GM23248 (cell line): Measurements from ENCODE around the gene TAS2R30.

Experiments
- EZH2 ChIP-seq: fragments of 200-600 bp; sonication (generic); IDR thresholded peaks from 2 replicates; pipeline ENCODE4 v1.6.1; 2018; ENCODE audit warnings: antibody characterized with exemption, mild to moderate bottlenecking; ENCODE audit not compliant: insufficient read depth, poor library complexity, severe bottlenecking
- EZH2phosphoT487 ChIP-seq: fragments of 200-600 bp; sonication (generic); IDR thresholded peaks from 2 replicates; pipeline ENCODE4 v1.6.1; 2018; ENCODE audit warnings: antibody characterized with exemption, moderate library complexity, mild to moderate bottlenecking, low read depth; ENCODE audit not compliant: insufficient read depth

GRCh38 chr12:11178250-11178649 is 43.8 kb upstream of the TAS2R30 start:
- no peak for TF ChIP-seq EZH2phosphoT487
- TF ChIP-seq EZH2: no peak
